Measurements from ENCODE around the gene MGAT4C.
"Not testable (repeated sequence)": the region's sequence is repeated elsewhere in the genome, so short reads cannot be mapped to it uniquely, and the experiment has no call there.

MGAT4C gene

DNA sequence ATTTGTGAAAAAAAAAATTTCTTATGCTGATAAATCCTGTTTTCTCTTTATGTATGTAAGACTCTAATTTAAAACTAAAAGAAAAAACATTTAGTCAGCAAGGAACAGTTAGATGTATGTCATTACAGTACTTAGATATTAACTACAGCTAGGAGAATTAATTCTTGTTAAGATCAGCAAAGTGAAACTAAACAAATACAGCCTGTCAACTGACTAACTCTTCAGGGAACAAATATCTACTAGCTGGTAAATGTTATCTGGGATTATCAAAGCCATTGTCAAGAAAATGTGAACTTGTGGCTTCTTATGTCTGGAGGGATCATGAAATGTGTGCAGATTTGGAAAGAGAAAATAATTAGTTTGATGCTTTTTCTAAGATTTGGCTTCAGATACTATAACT, 27.5 kb downstream of the MGAT4C start:
- DNase-seq = no peak

GRCh38 chr12:86226481-86226880, 29.7 kb downstream of the MGAT4C start:
- no peak for DNase-seq

- DNase-seq = no peak
These were observed 39.6 kb downstream of the MGAT4C start for GRCh38 chr12:86216591-86216990.

GRCh38 chr12:86213012-86213411, 43.2 kb downstream of the MGAT4C start:
- DNase-seq = no peak

DNA sequence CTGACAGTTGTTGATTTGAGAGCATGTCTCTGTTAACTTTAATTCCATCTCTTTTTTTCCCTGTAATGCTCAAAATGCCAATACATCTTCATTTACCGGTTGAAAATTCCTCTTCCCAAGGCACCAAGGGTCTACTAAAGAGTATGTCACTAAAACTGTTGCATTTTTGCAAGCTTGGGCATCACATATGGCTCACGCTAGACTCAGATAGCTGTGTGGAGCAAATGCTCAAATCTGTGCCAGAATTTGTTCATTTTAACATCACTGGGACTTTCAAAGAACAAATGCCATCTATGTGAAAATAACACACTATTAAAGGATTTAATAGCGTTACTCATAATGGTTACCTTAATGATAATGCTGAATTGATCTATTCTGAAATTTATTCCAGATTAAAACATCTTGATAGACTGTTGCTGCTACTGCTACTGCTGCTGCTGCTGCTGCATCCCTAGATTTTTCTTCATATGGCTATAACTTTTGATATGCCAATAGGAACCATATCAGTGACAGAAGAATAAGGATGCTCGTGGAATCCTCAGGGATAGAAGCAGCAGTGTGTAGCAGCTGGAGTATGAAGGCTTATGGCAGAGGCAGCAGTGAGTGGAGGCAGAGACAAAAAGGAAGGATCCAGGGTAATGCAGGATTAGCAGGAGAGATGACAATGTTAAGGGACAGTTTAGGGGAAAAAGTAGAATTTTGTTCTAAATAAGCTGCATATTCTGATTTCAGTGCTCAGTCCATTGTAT, 57.3 kb downstream of the MGAT4C start:
- no peak for DNase-seq

DNA sequence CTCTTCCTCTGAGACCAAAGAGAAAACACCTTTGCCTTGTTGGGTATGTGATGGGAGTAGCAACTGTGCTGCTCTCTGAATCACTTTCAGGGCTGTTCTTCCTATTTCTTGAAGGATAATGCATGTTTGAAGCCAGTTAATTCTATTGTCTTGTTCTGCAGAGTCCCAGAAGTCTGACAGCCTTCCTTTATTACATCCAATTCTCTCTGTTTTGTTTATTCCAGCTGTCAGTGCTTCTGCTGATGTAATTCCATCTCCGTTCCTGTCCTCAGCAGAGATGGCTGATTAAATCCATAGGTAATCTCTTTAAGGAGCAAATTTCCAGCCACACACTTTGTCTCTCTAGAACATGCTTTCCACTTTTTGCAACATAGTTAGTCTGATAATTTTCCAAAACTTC, 59.7 kb downstream of the MGAT4C start:
- DNase-seq = no peak

- no peak for DNase-seq
These were observed 61.5 kb downstream of the MGAT4C start for GRCh38 chr12:86194721-86195120.

DNA sequence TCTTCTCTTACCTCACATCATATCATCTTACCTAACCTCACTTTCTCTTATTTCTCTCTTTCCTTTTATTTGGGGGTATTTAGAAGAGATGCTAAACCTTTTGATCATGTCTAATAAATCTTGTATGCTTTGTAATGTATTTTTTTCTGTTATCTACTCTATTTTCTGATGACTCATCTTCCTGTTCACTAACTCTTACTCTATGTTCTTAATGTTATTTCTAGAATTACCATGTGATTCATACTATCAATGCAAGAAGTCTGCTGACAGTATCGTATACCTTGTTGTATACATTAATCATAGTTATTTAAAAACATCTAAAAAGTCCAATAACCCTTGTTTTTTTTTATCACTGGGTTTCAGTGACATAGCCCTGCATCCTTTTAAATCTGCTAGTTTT, 62.3 kb downstream of the MGAT4C start:
- no peak for DNase-seq

GRCh38 chr12:86188226-86188625, 68.0 kb downstream of the MGAT4C start:
- DNase-seq = no peak

GRCh38 chr12:86186449-86186848, 69.7 kb downstream of the MGAT4C start:
- no peak for DNase-seq

DNA sequence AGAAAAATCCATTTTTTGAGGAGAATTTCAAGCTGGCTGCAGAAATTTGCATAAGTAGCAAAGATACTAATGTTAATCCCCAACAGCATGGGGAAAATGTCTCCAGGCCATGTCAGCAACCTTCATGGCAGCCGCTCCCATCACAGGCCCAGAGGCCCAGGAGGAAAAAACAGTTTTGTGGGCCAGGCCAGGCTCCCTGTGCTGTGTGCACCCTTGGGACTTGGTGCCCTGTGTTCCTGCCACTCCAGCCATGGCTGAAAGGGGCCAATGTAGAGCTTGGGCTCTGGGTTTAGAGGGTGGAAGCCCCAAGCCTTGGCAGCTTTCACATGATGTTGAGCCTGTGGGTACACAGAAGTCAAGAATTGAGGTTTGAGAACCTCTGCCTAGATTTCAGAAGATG, 76.3 kb downstream of the MGAT4C start:
- no peak for DNase-seq

DNA sequence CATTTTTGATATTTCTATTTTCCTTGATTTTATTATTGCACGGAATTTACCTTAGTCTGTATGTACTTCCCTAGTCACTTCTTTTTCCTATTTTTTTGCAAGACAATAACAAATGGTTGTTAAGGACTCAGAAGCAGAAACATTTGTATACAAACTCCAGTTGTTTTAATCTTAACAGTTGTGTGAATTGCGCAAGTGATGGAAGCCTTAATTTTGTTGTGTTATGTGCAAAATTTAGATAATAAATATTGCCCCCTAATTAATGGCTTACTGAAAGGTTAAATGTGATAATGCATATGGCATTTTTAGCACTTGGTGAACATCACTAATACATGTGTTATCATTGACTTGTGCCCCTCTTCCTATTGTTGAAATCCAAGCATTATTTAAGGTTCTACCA, 82.0 kb downstream of the MGAT4C start:
- DNase-seq = no peak

DNA sequence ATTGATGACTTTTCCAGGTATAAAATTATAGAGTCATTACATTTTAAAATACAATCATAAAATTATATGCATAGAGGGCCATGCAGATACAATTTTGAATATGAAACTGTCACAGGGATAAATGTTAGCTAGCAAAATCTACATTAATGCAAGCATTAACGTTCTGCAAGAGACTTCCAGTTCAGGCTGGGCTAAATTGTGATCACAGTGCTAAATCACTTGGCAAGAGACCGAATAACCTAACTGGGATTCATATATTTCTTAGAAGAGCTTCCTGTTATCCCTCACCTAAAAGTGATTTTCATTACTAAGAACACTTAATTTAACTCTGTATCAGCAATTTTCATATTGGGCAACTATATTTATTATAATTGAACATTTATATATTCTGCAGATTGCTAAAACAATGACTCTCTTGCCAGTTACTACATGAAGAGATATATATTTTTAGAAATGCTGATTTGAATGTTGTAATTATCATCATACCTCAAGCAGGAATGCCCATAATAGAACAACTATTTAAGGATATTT, 83.2 kb downstream of the MGAT4C start:
- DNase-seq = no peak

DNA sequence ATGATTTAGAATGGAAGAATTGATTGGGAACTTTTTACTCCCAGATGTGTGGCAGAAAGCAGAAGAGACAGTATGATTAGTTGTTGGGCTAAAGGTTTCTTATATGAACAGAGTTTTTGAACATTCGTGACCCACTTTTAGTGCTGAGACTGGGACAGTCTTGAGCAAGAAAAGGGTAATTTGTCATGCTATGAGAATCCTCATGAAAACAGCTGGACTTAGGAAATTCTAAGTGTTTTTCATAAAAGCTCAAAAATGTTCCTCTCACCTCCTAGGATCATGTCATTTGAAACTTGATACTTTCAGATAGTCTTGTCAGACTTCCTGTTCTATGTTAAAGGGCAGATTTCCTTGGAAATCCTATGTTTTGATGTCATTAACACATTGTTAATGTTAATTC, 86.1 kb downstream of the MGAT4C start:
- no peak for DNase-seq

DNA sequence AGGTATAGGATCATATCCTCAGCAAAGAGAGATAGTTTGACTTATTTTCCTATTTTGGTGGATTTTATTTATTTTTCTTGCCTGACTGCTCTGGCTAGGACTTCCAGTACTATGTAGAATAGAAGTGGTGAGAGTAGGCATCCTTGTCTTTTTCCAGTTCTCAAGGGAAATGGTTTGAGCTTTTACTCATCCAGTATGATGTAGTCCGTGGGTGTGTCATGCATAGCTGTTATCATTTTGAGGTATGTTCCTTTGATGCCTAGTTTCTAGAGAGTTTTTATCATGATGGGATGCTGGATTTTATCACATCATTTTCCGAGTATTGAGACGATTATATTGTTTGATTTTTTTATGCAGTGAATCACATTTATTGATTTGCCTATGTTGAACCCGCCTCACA, 97.2 kb downstream of the MGAT4C start:
- DNase-seq = no peak

DNA sequence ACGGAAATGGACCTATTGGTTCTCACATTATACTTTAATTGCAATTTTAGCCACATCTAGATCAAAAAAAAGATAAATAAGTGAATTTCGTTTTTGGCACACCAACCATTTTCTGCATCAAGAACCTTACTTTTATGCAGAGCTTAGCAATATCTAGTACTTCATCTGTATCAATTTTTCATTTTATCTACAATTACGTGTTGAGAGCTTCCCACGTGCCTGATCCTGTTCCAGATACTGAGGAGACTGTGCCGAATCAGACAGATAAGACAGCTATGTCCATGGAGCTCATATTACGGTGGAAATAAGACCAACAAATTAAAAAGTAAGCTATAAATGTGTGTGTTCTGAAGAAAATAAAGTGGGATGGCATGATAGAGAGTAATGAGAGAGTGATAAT, 101.6 kb downstream of the MGAT4C start:
- no peak for DNase-seq

GRCh38 chr12:86148612-86149011, 107.6 kb downstream of the MGAT4C start:
- DNase-seq = no peak

- DNase-seq = no peak
These were observed 108.1 kb downstream of the MGAT4C start for GRCh38 chr12:86148071-86148470.

DNA sequence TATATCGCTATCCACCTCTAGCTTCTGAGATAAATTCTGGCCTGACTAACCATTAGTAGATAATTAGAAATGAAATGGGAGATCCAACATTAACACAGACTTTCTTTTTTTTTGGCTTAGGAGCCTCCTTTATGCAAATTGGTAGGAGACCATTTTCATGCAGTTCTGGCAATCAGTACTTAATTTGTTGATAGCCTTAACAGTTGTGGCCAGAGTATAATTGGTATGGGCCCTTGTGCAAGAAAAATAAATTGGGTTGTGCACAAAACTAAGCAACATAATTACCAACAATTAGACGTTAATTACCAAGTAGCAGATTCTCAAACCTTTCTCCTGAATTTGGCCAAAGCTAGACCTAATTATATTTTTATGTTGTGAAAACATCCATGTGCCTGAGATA, 111.0 kb downstream of the MGAT4C start:
- DNase-seq = no peak

- no peak for DNase-seq
These were observed 113.0 kb downstream of the MGAT4C start for GRCh38 chr12:86143162-86143561.

DNA sequence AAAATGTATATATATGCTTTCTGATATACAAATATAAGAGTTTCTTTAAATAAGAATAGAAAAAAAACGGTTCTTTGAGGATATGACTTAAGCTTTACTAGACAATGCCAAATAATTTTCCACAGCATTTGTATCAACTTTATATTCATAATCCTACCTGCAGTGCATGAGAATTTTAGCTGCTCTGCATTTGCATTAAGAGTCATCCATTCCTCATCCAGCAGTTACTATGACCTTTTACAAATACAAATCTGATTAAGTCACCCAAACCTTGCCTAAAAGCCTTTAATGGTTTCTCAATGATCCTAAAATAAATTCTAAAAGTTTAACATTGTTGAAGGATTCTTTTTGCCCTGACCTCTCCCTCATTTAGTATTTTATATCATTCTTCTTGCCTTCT, 116.5 kb downstream of the MGAT4C start:
- no peak for DNase-seq

DNA sequence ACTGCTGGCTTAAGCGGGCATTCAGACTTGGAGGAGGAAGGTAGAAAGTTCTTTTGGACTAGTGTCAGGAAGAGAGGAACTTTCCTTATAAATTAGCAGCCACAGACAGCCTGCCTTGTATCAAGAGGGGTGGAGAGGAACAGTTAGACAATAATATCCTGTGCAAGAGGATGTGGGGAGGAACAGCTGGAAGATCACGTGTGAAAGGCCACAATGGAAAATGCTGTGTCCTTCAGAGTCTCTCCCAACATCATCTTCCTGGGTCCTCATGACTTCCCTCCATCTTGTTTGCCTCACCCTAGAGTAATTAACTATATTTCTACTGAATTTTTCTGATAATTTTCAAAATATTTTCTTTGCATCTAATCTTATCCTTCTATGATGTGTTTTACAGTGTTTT, 117.4 kb downstream of the MGAT4C start:
- no peak for DNase-seq

GRCh38 chr12:86137936-86138335, 118.3 kb downstream of the MGAT4C start:
- DNase-seq = no peak

GRCh38 chr12:86134561-86134960, 121.6 kb downstream of the MGAT4C start:
- no peak for DNase-seq

DNA sequence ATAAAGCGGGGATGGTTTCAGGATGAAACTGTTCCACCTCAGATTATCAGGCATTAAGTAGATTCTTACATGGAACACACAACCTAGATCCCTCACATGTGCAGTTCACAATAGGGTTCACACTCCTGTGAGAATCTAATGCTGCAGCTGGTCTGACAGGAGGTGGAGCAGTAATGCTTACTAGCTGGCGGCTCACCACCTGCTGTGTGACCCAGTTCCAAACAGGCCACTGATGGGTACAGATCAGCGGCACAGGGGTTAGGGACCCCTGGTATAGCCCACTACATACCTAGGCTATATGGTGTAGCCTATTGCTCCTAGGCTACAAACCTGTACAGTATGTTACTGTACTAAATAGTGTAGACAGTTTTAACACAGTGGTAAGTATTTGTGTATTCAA, 129.3 kb downstream of the MGAT4C start:
- not testable (repeated sequence) for DNase-seq

Data from NCI-H1694 treated with DMSO at 0.1 percent for 48 hours (cell line).